Stomach (tissue), 4 donors: ENCODE results near the gene ARSD.

ENCODE experiments used
- CTCF ChIP-seq, 7 experiments: fragments of 450-650 bp in 4 of 7; fragments of 200-600 bp in 3 of 7; sonication (generic) in 3 of 7; IDR thresholded peaks; one replicate each; pipeline ENCODE4 v1.5.1; 2016 to 2019; ENCODE audit warnings: antibody characterized with exemption in 7 of 7, control low read depth in 2 of 7, mild to moderate bottlenecking in 1 of 7
- EP300 ChIP-seq: sonication (generic); formaldehyde crosslinking; IDR thresholded peaks from one replicate; pipeline ENCODE4 v1.6.1; 2017; ENCODE audit warnings: antibody characterized with exemption
- POLR2AphosphoS5 ChIP-seq, 3 donors: sonication (generic); formaldehyde crosslinking; IDR thresholded peaks; one replicate each; pipeline ENCODE4 v1.6.1; 2016; ENCODE audit warnings: antibody characterized with exemption in 3 of 3

- TF ChIP-seq EP300 (no peak), POLR2AphosphoS5 (IDR thresholded peaks at IDR 0.05) (no peak), CTCF (IDR thresholded peaks at IDR 0.05) (no peak)
Measured at GRCh38 chrX:2967012-2967411, 37.9 kb upstream of the ARSD start.
